SIG-M5 treated with dmso at 0.1 percent for 504 hours (cell line): Measurements from ENCODE around the gene IQGAP2.

Experiments
- DNase-seq: peaks from one replicate; lab custom pipeline; 2025; ENCODE audit not compliant: unreplicated experiment; lab: John Stamatoyannopoulos, UW

Gene IQGAP2

GRCh38 chr5:76561959-76562358 is 158.9 kb downstream of the IQGAP2 start:
- DNase-seq = no peak

- no peak for DNase-seq
Measured at GRCh38 chr5:76565009-76565408, 161.9 kb downstream of the IQGAP2 start.

GRCh38 chr5:76570153-76570552 is 167.1 kb downstream of the IQGAP2 start:
- no peak for DNase-seq

GRCh38 chr5:76571559-76571958 is 168.5 kb downstream of the IQGAP2 start:
- peak; percentile 48 for DNase-seq

GRCh38 chr5:76576450-76576849 is 173.4 kb downstream of the IQGAP2 start:
- no peak for DNase-seq

GRCh38 chr5:76576996-76577395 is 173.9 kb downstream of the IQGAP2 start:
- no peak for DNase-seq

- no peak for DNase-seq
Measured at GRCh38 chr5:76579166-76579937, 176.3 kb downstream of the IQGAP2 start.

- DNase-seq = no peak
Measured at GRCh38 chr5:76580981-76581380, 177.9 kb downstream of the IQGAP2 start.

- peak; percentile 92 for DNase-seq
Measured at GRCh38 chr5:76582230-76583162, 179.4 kb downstream of the IQGAP2 start.

- DNase-seq = peak; percentile 6
Measured at GRCh38 chr5:76583163-76584047, 180.3 kb downstream of the IQGAP2 start.

GRCh38 chr5:76585783-76586217 is 182.7 kb downstream of the IQGAP2 start:
- DNase-seq = no peak

- no peak for DNase-seq
Measured at GRCh38 chr5:76586531-76586930, 183.4 kb downstream of the IQGAP2 start.

- no peak for DNase-seq
Measured at GRCh38 chr5:76590027-76590426, 186.9 kb downstream of the IQGAP2 start.

- DNase-seq = no peak
Measured at GRCh38 chr5:76591366-76591765, 188.3 kb downstream of the IQGAP2 start.

- DNase-seq = no peak
Measured at GRCh38 chr5:76592692-76593091, 189.6 kb downstream of the IQGAP2 start.

GRCh38 chr5:76594107-76594506 is 191.0 kb downstream of the IQGAP2 start:
- DNase-seq = no peak

- no peak for DNase-seq
Measured at GRCh38 chr5:76595755-76596481, 192.8 kb downstream of the IQGAP2 start.

- no peak for DNase-seq
Measured at GRCh38 chr5:76598531-76598930, 195.4 kb downstream of the IQGAP2 start.

GRCh38 chr5:76600716-76601115 is 197.6 kb downstream of the IQGAP2 start:
- DNase-seq = no peak

GRCh38 chr5:76601470-76601869 is 198.4 kb downstream of the IQGAP2 start:
- peak; percentile 73 for DNase-seq
